Measurements from ENCODE around the gene SORCS2. TPM values are rescaled to one million over a fixed set of nuclear protein-coding genes. Genes with fewer than 3 reads are reported as not detected.

Gene SORCS2
- total RNA-seq, 1 experiment from 2014 or later: not detected

- intact Hi-C loops (cut with micrococcal nuclease; ENCODE audit: unreplicated experiment): no loop called here
- DNase-seq: no peak
- Mint-ChIP-seq H3K9me3 (ENCODE audit: low read depth, unreplicated experiment) (no peaks in the 10 kb centered on the region), H3K4me3 (ENCODE audit: low read depth, unreplicated experiment) (no peak overlapping the region), H3K36me3 (ENCODE audit: insufficient read depth, unreplicated experiment) (peaks cover 42% of the 10 kb centered on the region), H3K27me3 (ENCODE audit: unreplicated experiment) (no peaks in the 10 kb centered on the region), H3K4me1 (ENCODE audit: low read depth, unreplicated experiment) (peaks cover 9% of the 10 kb centered on the region), H3K27ac (ENCODE audit: unreplicated experiment) (no peak overlapping the region)
- TF ChIP-seq CTCF (IDR thresholded peaks at IDR 0.05; ENCODE audit: unreplicated experiment): no peak
- CTCF ChIA-PET: no interaction called here
- BruUV-seq (replicated peaks): no TSS peak
Observed at GRCh38 chr4:7765666-7766065, 573.3 kb downstream of the SORCS2 start.

DNA sequence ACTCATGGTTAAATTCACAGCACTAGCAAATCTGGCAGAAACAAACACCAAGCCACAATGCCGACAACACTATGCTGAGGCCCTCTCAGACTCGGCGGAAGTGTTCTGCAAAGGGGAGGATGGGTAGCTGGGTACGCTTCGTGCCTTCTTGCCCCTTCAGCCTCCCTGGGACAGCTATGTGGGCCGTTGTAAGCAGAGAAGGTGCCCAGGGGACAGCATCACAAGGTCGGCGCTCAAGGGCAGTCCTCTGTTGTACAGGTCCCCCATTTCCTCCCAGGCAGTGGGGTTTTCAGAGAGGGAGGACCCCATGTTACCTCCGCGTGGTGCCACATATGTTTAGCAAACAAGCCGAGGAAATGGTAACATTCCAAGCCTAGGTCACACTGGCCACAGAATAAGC, 573.7 kb downstream of the SORCS2 start:
- Mint-ChIP-seq H3K27me3 (ENCODE audit: unreplicated experiment) (no peaks in the 10 kb centered on the region), H3K27ac (ENCODE audit: unreplicated experiment) (no peak overlapping the region), H3K36me3 (ENCODE audit: insufficient read depth, unreplicated experiment) (peaks cover 46% of the 10 kb centered on the region), H3K4me3 (ENCODE audit: low read depth, unreplicated experiment) (no peak overlapping the region), H3K9me3 (ENCODE audit: low read depth, unreplicated experiment) (no peaks in the 10 kb centered on the region), H3K4me1 (ENCODE audit: low read depth, unreplicated experiment) (peaks cover 9% of the 10 kb centered on the region)
- CTCF ChIA-PET: no interaction called here
- intact Hi-C loops (cut with micrococcal nuclease; ENCODE audit: unreplicated experiment): no loop called here
- no peak for DNase-seq
- TF ChIP-seq CTCF (IDR thresholded peaks at IDR 0.05; ENCODE audit: unreplicated experiment): no peak
- no TSS peak for BruUV-seq (replicated peaks)

GRCh38 chr4:7766661-7767345, 574.5 kb downstream of the SORCS2 start:
- H3K9me3 Mint-ChIP-seq (ENCODE audit: low read depth, unreplicated experiment): no peaks in the 10 kb centered on the region
- intact Hi-C loops (cut with micrococcal nuclease; ENCODE audit: unreplicated experiment): no loop called here
- peaks cover 9% of the 10 kb centered on the region for H3K4me1 Mint-ChIP-seq (ENCODE audit: low read depth, unreplicated experiment)
- TF ChIP-seq CTCF (IDR thresholded peaks at IDR 0.05; ENCODE audit: unreplicated experiment): no peak
- BruUV-seq (replicated peaks): no TSS peak
- H3K27me3 Mint-ChIP-seq (ENCODE audit: unreplicated experiment): no peaks in the 10 kb centered on the region
- CTCF ChIA-PET: no interaction called here
- H3K27ac Mint-ChIP-seq (ENCODE audit: unreplicated experiment): peak overlapping the region; percentile 30
- H3K36me3 Mint-ChIP-seq (ENCODE audit: insufficient read depth, unreplicated experiment): peaks cover 45% of the 10 kb centered on the region
- no peak overlapping the region for H3K4me3 Mint-ChIP-seq (ENCODE audit: low read depth, unreplicated experiment)
- DNase-seq: no peak

DNA sequence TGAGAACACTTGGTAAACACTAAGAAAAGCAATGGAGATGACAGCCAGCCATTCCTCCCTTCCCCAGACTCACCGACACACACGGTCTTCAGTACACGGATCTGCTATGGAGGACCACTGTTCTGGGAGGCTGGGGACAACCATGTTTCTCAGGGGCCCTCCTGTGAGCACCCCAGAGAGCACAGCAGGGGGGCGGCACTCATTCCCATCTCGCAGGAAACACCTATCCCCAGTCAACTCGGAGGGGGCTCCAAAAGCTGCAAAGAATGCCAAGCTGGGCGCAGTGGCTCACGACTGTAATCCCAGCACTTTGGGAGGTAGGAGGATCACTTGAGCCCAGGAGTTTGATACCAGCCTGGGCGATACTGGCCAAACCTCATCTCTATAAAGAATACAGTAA, 575.2 kb downstream of the SORCS2 start:
- Mint-ChIP-seq H3K36me3 (ENCODE audit: insufficient read depth, unreplicated experiment) (peaks cover 48% of the 10 kb centered on the region), H3K27me3 (ENCODE audit: unreplicated experiment) (no peaks in the 10 kb centered on the region)

More for the DNA sequence above, 575.2 kb downstream of the SORCS2 start:
- TF ChIP-seq CTCF (IDR thresholded peaks at IDR 0.05; ENCODE audit: unreplicated experiment): no peak
- no peak overlapping the region for H3K27ac Mint-ChIP-seq (ENCODE audit: unreplicated experiment)
- intact Hi-C loops (cut with micrococcal nuclease; ENCODE audit: unreplicated experiment): no loop called here
- peaks cover 9% of the 10 kb centered on the region for H3K4me1 Mint-ChIP-seq (ENCODE audit: low read depth, unreplicated experiment)
- DNase-seq: no peak
- no peaks in the 10 kb centered on the region for H3K9me3 Mint-ChIP-seq (ENCODE audit: low read depth, unreplicated experiment)
- no peak overlapping the region for H3K4me3 Mint-ChIP-seq (ENCODE audit: low read depth, unreplicated experiment)
- CTCF ChIA-PET: no interaction called here
- BruUV-seq (replicated peaks): no TSS peak
